ENCODE data around the gene SEPTIN8. TPM values are rescaled to one million over a fixed set of nuclear protein-coding genes. Genes with fewer than 3 reads are reported as not detected.
A peak's percentile ranks its signal among the peaks of the same experiment; 100 is the strongest.

The SEPTIN8 gene
- total and polyA plus RNA-seq, 10 of the 15 experiments (the other 5 are each of a cell fraction or from before 2014, with no cell fraction given), result 6.1 to 96.1 (median 29.4) TPM

- no peak overlapping the region; the same call in 1 of the 2 replicates for H2AFZ ChIP-seq (ENCODE audit: control insufficient read depth, low read depth, low read length)
- in situ Hi-C loops (cut with MboI) (no loop called here), intact Hi-C loops (cut with micrococcal nuclease; ENCODE audit: unreplicated experiment) (no loop called here)
- H3K4me2 ChIP-seq (ENCODE audit: control insufficient read depth, insufficient read depth), result no peak overlapping the region
- FAIRE-seq (no peak), DNase-seq (ENCODE audit: low read depth, low spot score) (no peak), ATAC-seq (no peak)
- H3K36me3 ChIP-seq (ENCODE audit: control insufficient read depth in 2 of 2, insufficient read depth in 2 of 2, low read length in 1 of 2), result no peaks in the 10 kb centered on the region
- H3K4me1 ChIP-seq (ENCODE audit: control insufficient read depth, insufficient read depth, low read length), result 0 out of 2 replicates have a peak, but pooled peaks cover 3% of the 10 kb centered on the region
- H3K4me3 ChIP-seq, result no peak overlapping the region
- no peaks in the 10 kb centered on the region for H3K27me3 ChIP-seq (replicated peaks in 1 of 2; ENCODE audit: control insufficient read depth in 2 of 2, insufficient read depth in 2 of 2, low read length in 1 of 2)
- H3K9me3 ChIP-seq (replicated peaks; ENCODE audit: control insufficient read depth, insufficient read depth, low read length), result no peaks in the 10 kb centered on the region
- CTCF ChIA-PET, result interaction anchor here (1.0 to 2.2 kb wide), 11 partner anchors 8 to 285 kb away, joined by 3 to 9 read pairs (median 4); no protein-coding TSS in a partner anchor
- SMC1A ChIA-PET (ENCODE audit: uncharacterized antibody, unreplicated experiment), result interaction anchor here (0.8 to 2.6 kb wide), 7 partner anchors 13 to 147 kb away, joined by 3 to 9 read pairs (median 4); no protein-coding TSS in a partner anchor
- H3K27ac ChIP-seq (ENCODE audit: control insufficient read depth, insufficient read depth), result no peak overlapping the region
- no peaks in the 10 kb centered on the region for H3K79me2 ChIP-seq (ENCODE audit: control insufficient read depth, insufficient read depth, low read length)
- no peak for TF ChIP-seq SRF (IDR thresholded peaks at IDR 0.05; ENCODE audit: low read depth in 2 of 2, low read length in 2 of 2)
- 73% methylated on average over 4 of the region's 4 CpGs for WGBS (ENCODE audit: insufficient coverage, insufficient replicate concordance, low lambda C conversion rate, missing lambda C conversion rate)
- H4K20me1 ChIP-seq (ENCODE audit: control insufficient read depth, insufficient read depth), result no peaks in the 10 kb centered on the region
- RAD21 ChIA-PET (ENCODE audit: unreplicated experiment), result interaction anchor here (0.7 to 1.0 kb wide), 3 partner anchors 12 to 35 kb away, joined by 3 to 4 read pairs (median 3); no protein-coding TSS in a partner anchor
- BruUV-seq (replicated peaks), result no TSS peak
- H3K9ac ChIP-seq (ENCODE audit: control insufficient read depth, insufficient read depth, low read length), result no peak overlapping the region
- POLR2A ChIA-PET, result interaction anchor here (1.3 to 1.4 kb wide), 2 partner anchors 21 to 147 kb away, joined by 3 to 4 read pairs; no protein-coding TSS in a partner anchor
Observed at GRCh38 chr5:132785864-132786263, 8.8 kb upstream of the SEPTIN8 start.

GRCh38 chr5:132785365-132785764 lies 8.3 kb upstream of the SEPTIN8 start:
- DNase-seq (ENCODE audit: low read depth, low spot score) (no peak), ATAC-seq (peak; percentile 61), FAIRE-seq (no peak)
- H2AFZ ChIP-seq (ENCODE audit: control insufficient read depth, low read depth, low read length), result peak overlapping the region; percentile 67
- BruUV-seq (replicated peaks), result no TSS peak
- no peak overlapping the region for H3K4me3 ChIP-seq
- ChIA-PET POLR2A (interaction anchor here (0.8 to 1.3 kb wide), 2 partner anchors 9 to 146 kb away, joined by 3 read pairs; no protein-coding TSS in a partner anchor), SMC1A (ENCODE audit: uncharacterized antibody, unreplicated experiment) (interaction anchor here (0.8 to 2.6 kb wide), 9 partner anchors 12 to 146 kb away, joined by 3 to 9 read pairs (median 3); no protein-coding TSS in a partner anchor), RAD21 (ENCODE audit: unreplicated experiment) (interaction anchor here (0.7 to 1.0 kb wide), 5 partner anchors 12 to 35 kb away, joined by 3 to 5 read pairs (median 4); no protein-coding TSS in a partner anchor), CTCF (interaction anchor here (0.7 to 2.2 kb wide), 13 partner anchors 8 to 285 kb away, joined by 3 to 9 read pairs (median 3); no protein-coding TSS in a partner anchor)
- no peak overlapping the region for H3K27ac ChIP-seq (ENCODE audit: control insufficient read depth, insufficient read depth)
- intact Hi-C loops (cut with micrococcal nuclease; ENCODE audit: unreplicated experiment) (no loop called here), in situ Hi-C loops (cut with MboI) (no loop called here)
- 47% methylated on average over 5 of the region's 5 CpGs for WGBS (ENCODE audit: insufficient coverage, insufficient replicate concordance, low lambda C conversion rate, missing lambda C conversion rate)
- no peaks in the 10 kb centered on the region for H3K9me3 ChIP-seq (replicated peaks; ENCODE audit: control insufficient read depth, insufficient read depth, low read length)
- H3K79me2 ChIP-seq (ENCODE audit: control insufficient read depth, insufficient read depth, low read length), result no peaks in the 10 kb centered on the region
- no peaks in the 10 kb centered on the region for H4K20me1 ChIP-seq (ENCODE audit: control insufficient read depth, insufficient read depth)
- no peak overlapping the region for H3K9ac ChIP-seq (ENCODE audit: control insufficient read depth, insufficient read depth, low read length)
- no peaks in the 10 kb centered on the region for H3K27me3 ChIP-seq (replicated peaks in 1 of 2; ENCODE audit: control insufficient read depth in 2 of 2, insufficient read depth in 2 of 2, low read length in 1 of 2)
- no peaks in the 10 kb centered on the region for H3K36me3 ChIP-seq (ENCODE audit: control insufficient read depth in 2 of 2, insufficient read depth in 2 of 2, low read length in 1 of 2)
- peak overlapping the region; percentile 35; the same call in 1 of the 2 replicates for H3K4me2 ChIP-seq (ENCODE audit: control insufficient read depth, insufficient read depth)
- 0 out of 2 replicates have a peak, but pooled peaks cover 3% of the 10 kb centered on the region for H3K4me1 ChIP-seq (ENCODE audit: control insufficient read depth, insufficient read depth, low read length)
- TF ChIP-seq ZNF687 (IDR thresholded peaks at IDR 0.05) (no peak), MEF2A (IDR thresholded peaks at IDR 0.05; ENCODE audit: insufficient read depth, low read depth, low read length) (peak; percentile 45; the same call in 1 of the 2 replicates), ZNF217 (IDR thresholded peaks at IDR 0.05) (no peak), RAD51 (IDR thresholded peaks at IDR 0.05) (no peak), NBN (IDR thresholded peaks at IDR 0.05) (no peak), E4F1 (IDR thresholded peaks at IDR 0.05; ENCODE audit: borderline replicate concordance, partially characterized antibody) (no peak), CHD4 (IDR thresholded peaks at IDR 0.05) (no peak), MTA3 (IDR thresholded peaks at IDR 0.05; ENCODE audit: borderline replicate concordance, low read length) (no peak)

Measured in GM12878 (cell line).